HG03159 (cell line): ENCODE measurements around the gene KRTAP10-2.

ENCODE experiments used
- ATAC-seq: cut with Tn5 transposase; IDR thresholded peaks from one replicate; pipeline ENCODE4 v1.9.1; 2021; ENCODE audit warnings: mild to moderate bottlenecking, moderate library complexity; ENCODE audit not compliant: unreplicated experiment

The KRTAP10-2 gene

GRCh38 chr21:44527156-44527982, 23.9 kb downstream of the KRTAP10-2 start:
- ATAC-seq, result no peak

GRCh38 chr21:44526096-44526997, 25.0 kb downstream of the KRTAP10-2 start:
- no peak for ATAC-seq

GRCh38 chr21:44525391-44526095, 25.8 kb downstream of the KRTAP10-2 start:
- no peak for ATAC-seq

- ATAC-seq, result no peak
Measured at GRCh38 chr21:44524414-44525371, 26.6 kb downstream of the KRTAP10-2 start.

GRCh38 chr21:44523567-44524413, 27.5 kb downstream of the KRTAP10-2 start:
- ATAC-seq, result no peak

- no peak for ATAC-seq
Measured at GRCh38 chr21:44522753-44523204, 28.5 kb downstream of the KRTAP10-2 start.

GRCh38 chr21:44521928-44522752, 29.2 kb downstream of the KRTAP10-2 start:
- ATAC-seq, result no peak

GRCh38 chr21:44521301-44521927, 29.9 kb downstream of the KRTAP10-2 start:
- ATAC-seq, result no peak

- no peak for ATAC-seq
Measured at GRCh38 chr21:44520326-44521300, 30.7 kb downstream of the KRTAP10-2 start.

GRCh38 chr21:44519346-44520325, 31.7 kb downstream of the KRTAP10-2 start:
- ATAC-seq, result no peak

- ATAC-seq, result no peak
Measured at GRCh38 chr21:44518686-44519085, 32.6 kb downstream of the KRTAP10-2 start.

GRCh38 chr21:44517175-44517899, 34.0 kb downstream of the KRTAP10-2 start:
- no peak for ATAC-seq

- no peak for ATAC-seq
Measured at GRCh38 chr21:44516828-44517174, 34.5 kb downstream of the KRTAP10-2 start.

GRCh38 chr21:44516342-44516741, 35.0 kb downstream of the KRTAP10-2 start:
- no peak for ATAC-seq
